GM19193 (cell line): ENCODE results near the gene ZBTB25.

ENCODE experiments used
- POLR2A ChIP-seq: IDR thresholded peaks from 4 replicates; pipeline ENCODE4 v1.6.1; 2011; ENCODE audit not compliant: insufficient read depth, insufficient read length; ENCODE audit errors: extremely low read depth

The ZBTB25 gene

GRCh38 chr14:64531567-64531966, 27.9 kb upstream of the ZBTB25 start:
- no peak for TF ChIP-seq POLR2A

- TF ChIP-seq POLR2A: no peak
Measured at GRCh38 chr14:64525354-64525753, 21.7 kb upstream of the ZBTB25 start.

- no peak for TF ChIP-seq POLR2A
Measured at GRCh38 chr14:64522591-64523355, 19.1 kb upstream of the ZBTB25 start.

GRCh38 chr14:64520699-64521098, 17.1 kb upstream of the ZBTB25 start:
- no peak for TF ChIP-seq POLR2A

GRCh38 chr14:64518229-64518628, 14.6 kb upstream of the ZBTB25 start:
- no peak for TF ChIP-seq POLR2A

- no peak for TF ChIP-seq POLR2A
Measured at GRCh38 chr14:64516969-64517368, 13.3 kb upstream of the ZBTB25 start.

- no peak for TF ChIP-seq POLR2A
Measured at GRCh38 chr14:64515053-64515452, 11.4 kb upstream of the ZBTB25 start.

- no peak for TF ChIP-seq POLR2A
Measured at GRCh38 chr14:64513271-64513670, 9.6 kb upstream of the ZBTB25 start.

- TF ChIP-seq POLR2A: no peak
Measured at GRCh38 chr14:64510825-64511671, 7.4 kb upstream of the ZBTB25 start.

- no peak for TF ChIP-seq POLR2A
Measured at GRCh38 chr14:64509036-64509435, 5.4 kb upstream of the ZBTB25 start.

GRCh38 chr14:64508215-64508776, 4.7 kb upstream of the ZBTB25 start:
- no peak for TF ChIP-seq POLR2A

GRCh38 chr14:64507376-64508156, 3.9 kb upstream of the ZBTB25 start:
- no peak for TF ChIP-seq POLR2A

- TF ChIP-seq POLR2A: no peak
Measured at GRCh38 chr14:64506721-64507120, 3.1 kb upstream of the ZBTB25 start.

- TF ChIP-seq POLR2A: no peak
Measured at GRCh38 chr14:64504897-64505794, 1.5 kb upstream of the ZBTB25 start.
